Purkinje cell (primary cell): ENCODE measurements around the gene HLA-DPB1. TPM values are rescaled to one million over a fixed set of nuclear protein-coding genes. Genes with fewer than 3 reads are reported as not detected.

Experiments
- polyA plus RNA-seq: library from polyadenylated mRNA; unstranded; fragments of >200 nt; fragmentation: Nextera tagmentation; gene quantifications from 2 replicates; pipeline ENCODE4 v1.2.1, GENCODE V29; 2014

Gene HLA-DPB1
- polyA plus RNA-seq: 112 and 120 TPM in 2 replicates

DNA sequence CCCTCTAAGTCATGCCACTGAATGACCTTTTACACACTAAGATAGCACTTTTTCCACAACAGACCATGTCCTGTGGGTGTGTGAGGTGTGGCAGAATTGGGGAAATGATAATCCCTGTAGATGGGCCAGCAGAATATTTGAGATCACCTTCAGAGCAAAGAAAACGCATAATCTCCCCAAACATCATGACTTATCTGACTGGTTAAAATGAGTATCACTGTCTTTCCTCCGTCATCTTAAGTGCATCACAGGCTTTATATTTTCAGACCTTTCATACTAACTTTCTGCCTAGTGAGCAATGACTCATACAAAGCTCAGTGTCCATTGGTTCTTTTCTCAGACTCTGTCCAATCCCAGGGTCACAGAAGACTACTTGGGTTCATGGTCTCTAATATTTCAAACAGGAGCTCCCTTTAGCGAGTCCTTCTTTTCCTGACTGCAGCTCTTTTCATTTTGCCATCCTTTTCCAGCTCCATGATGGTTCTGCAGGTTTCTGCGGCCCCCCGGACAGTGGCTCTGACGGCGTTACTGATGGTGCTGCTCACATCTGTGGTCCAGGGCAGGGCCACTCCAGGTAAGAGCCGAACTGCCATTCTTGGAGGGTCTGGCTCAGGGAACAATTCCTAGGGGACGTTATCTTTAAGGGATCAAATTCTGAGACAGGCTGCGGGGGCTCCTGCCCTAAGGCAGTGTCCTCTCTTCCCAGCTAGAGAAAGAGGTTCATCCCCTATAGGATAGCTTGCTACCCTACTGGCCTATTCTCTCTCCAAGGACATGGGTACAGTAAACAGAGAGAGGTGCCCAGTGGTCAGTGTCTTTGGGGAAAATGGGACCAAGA lies at the start of gene HLA-DPB1:
Gene HLA-DPB1 (plus strand): TSS at position 423 of the 838 bp plus-strand sequence. CDS start 52 bp downstream, at position 475.

DNA sequence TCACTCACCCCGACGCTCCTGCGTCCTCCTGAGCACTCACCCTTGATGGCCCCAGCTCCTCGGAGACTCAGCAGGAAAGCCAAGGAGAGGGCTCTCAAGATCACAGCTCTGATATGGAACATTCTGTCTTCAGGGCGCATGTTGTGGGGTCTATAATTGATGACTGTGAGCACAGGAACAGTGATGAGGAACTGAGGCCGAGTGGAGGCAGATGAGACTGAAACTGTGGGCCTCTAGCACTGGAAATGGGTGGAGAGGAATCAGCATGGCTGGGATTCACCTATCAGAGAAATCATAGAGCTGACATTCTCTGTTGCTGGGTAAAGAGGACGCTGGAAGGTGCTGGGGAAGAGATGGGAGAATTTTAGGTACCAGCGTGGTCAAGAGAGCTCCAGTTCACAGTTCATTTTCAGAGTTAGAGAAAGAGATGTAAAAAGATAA lies 2.3 kb upstream of the HLA-DPB1 start, which contains the start of gene HLA-DPA1:
Gene HLA-DPA1 (minus strand): TSS at position 219 of the 441 bp plus-strand sequence.

Other genes starting within 250 kb of the HLA-DPB1 start
- gene TAP2, start 237.3 kb upstream of the HLA-DPB1 start, polyA plus RNA-seq: 4.2 and 4.7 TPM in 2 replicates
- 3.1 and 6.6 TPM in 2 replicates for gene PSMB8, start 231.9 kb upstream of the HLA-DPB1 start, polyA plus RNA-seq
- gene TAP1, start 222.3 kb upstream of the HLA-DPB1 start, polyA plus RNA-seq: 3.8 and 5.5 TPM in 2 replicates
- gene PSMB9, start 221.8 kb upstream of the HLA-DPB1 start, polyA plus RNA-seq: 0.23 and 0.32 TPM in 2 replicates
- not detected in 2 replicates for gene HLA-DMB, start 135.0 kb upstream of the HLA-DPB1 start, polyA plus RNA-seq
- 1.4 TPM in 1 of 2 replicates, not detected in the other for gene HLA-DMA, start 122.9 kb upstream of the HLA-DPB1 start, polyA plus RNA-seq
- gene BRD2, start 107.4 kb upstream of the HLA-DPB1 start, polyA plus RNA-seq: 26.5 and 27.3 TPM in 2 replicates
- not detected in 2 replicates for gene HLA-DOA, start 66.4 kb upstream of the HLA-DPB1 start, polyA plus RNA-seq
- gene HLA-DPA1, start 2.3 kb upstream of the HLA-DPB1 start, polyA plus RNA-seq: 0.26 and 0.92 TPM in 2 replicates
- gene COL11A2, start 116.5 kb downstream of the HLA-DPB1 start, polyA plus RNA-seq: 0.67 and 1.0 TPM in 2 replicates
- gene RXRB, start 124.7 kb downstream of the HLA-DPB1 start, polyA plus RNA-seq: 3.3 and 5.7 TPM in 2 replicates
- gene SLC39A7, start 124.9 kb downstream of the HLA-DPB1 start, polyA plus RNA-seq: 5.7 and 9.7 TPM in 2 replicates
- 3.1 and 10.1 TPM in 2 replicates for gene HSD17B8, start 128.7 kb downstream of the HLA-DPB1 start, polyA plus RNA-seq
- gene RING1, start 132.5 kb downstream of the HLA-DPB1 start, polyA plus RNA-seq: 6.8 and 15.9 TPM in 2 replicates
- gene VPS52, start 195.9 kb downstream of the HLA-DPB1 start, polyA plus RNA-seq: 31.6 and 34.2 TPM in 2 replicates
- 709 and 869 TPM in 2 replicates for gene RPS18, start 196.1 kb downstream of the HLA-DPB1 start, polyA plus RNA-seq
- gene B3GALT4, start 201.1 kb downstream of the HLA-DPB1 start, polyA plus RNA-seq: 2.2 and 2.3 TPM in 2 replicates
- 22.4 and 46.1 TPM in 2 replicates for gene WDR46, start 213.2 kb downstream of the HLA-DPB1 start, polyA plus RNA-seq
- gene PFDN6, start 213.6 kb downstream of the HLA-DPB1 start, polyA plus RNA-seq: 5.6 and 8.8 TPM in 2 replicates
- 3.2 and 5.0 TPM in 2 replicates for gene RGL2, start 223.0 kb downstream of the HLA-DPB1 start, polyA plus RNA-seq
- gene TAPBP, start 238.1 kb downstream of the HLA-DPB1 start, polyA plus RNA-seq: 10.8 and 14.1 TPM in 2 replicates
- gene ZBTB22, start 241.8 kb downstream of the HLA-DPB1 start, polyA plus RNA-seq: 0.42 and 1.6 TPM in 2 replicates
- 6.0 and 6.5 TPM in 2 replicates for gene DAXX, start 247.0 kb downstream of the HLA-DPB1 start, polyA plus RNA-seq